Effector CD4-positive, alpha-beta T cell (primary cell): ENCODE data around the gene ACACA.
"Not testable (repeated sequence)": the region's sequence is repeated elsewhere in the genome, so short reads cannot be mapped to it uniquely, and the experiment has no call there.

Experiments used
- DNase-seq: peaks from one replicate; pipeline ENCODE4 v3.0.0-alpha.2; 2020

The ACACA gene

DNA sequence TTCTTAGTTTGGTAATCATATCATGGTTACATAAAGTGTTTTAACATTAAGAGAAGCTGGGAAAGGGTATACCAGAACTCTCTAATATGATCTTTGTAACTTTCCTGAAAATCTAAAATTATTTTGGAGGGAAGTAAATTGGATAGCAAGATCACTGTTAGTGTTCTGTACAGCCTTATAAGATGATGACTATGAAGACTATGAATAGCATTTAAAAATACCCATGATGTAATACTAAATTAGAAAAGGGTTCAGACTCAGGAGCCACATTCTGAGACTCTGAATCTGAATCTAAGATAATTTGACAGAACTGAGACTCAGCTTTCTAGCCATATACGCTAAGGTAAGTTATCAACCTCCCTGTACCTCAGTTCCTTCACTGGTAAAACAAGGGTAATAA lies 238.9 kb downstream of the ACACA start:
- DNase-seq, result no peak

GRCh38 chr17:37164057-37164456 lies 242.6 kb downstream of the ACACA start:
- DNase-seq, result no peak

DNA sequence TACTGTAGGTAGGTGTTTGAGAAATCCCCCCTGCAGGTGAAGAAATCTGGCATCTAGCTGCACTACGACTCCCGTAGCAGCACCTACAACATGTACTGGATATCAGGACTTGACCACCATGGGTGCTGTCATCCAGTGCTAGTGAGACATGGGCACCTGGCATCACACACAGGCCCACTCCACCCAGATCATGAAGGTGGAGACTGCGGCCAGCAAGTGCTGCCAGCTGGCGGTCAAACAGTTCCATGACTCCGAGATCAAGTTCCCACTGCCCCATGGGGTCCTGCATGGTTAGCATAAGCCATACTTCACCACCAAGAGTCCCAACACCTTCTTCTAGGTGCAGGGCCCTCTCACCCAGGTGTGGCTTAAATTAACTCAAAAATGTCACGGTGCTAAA lies 243.8 kb downstream of the ACACA start:
- no peak for DNase-seq

- no peak for DNase-seq
Observed at GRCh38 chr17:37160944-37161343, 245.7 kb downstream of the ACACA start.

- DNase-seq, result no peak
Observed at GRCh38 chr17:37158290-37158689, 248.3 kb downstream of the ACACA start.

- DNase-seq, result no peak
Observed at GRCh38 chr17:37148156-37148555, 258.5 kb downstream of the ACACA start.

GRCh38 chr17:37147301-37147812 lies 259.3 kb downstream of the ACACA start:
- DNase-seq, result no peak

DNA sequence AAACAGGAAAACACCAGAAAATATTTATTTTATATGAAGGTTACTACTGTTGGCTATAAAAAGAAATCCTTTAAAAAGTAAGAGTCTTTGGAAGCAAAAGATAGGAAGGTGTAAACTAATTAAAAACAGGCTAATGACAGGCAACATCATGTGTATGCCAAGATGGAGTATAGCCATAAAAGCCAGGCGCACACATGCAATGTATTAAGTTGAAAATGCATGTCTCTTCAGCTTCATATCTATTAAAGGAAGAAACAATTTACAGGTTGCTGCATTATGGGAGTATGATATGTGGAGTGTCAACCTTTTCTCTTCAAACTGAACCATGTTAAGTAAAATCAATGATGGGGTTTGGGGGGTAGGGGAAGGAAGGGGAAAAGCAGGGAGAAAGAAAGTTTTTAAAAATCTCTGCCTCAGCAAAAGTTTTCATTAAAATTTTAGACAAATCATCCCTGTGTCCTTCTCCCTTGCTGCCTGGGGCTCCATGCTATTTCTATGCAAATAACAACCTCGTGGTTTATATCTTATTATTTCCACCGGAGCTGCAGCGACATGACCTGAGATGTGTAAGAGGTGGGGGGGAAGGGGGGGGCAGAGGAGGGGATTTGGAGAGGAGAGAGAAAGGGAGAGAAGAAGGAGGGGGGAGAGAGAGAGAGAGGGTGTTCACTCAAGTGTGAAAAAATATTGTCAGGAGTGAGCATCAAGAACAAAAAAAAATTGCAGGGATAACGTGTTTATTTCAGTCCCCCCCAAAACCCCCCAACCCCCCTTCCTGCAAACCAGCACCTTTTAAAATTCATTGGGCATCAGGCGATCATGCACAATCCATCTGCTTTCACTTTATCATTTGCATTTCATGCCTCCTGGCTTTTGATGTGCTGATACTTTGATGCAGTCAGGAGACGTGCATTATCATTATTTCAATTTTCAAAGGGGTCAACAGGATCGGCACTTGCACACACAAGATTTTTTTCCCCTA lies 260.3 kb downstream of the ACACA start:
- no peak for DNase-seq

- DNase-seq, result no peak
Observed at GRCh38 chr17:37144075-37144701, 262.4 kb downstream of the ACACA start.

- DNase-seq, result not testable (repeated sequence)
Observed at GRCh38 chr17:37143558-37143957, 263.1 kb downstream of the ACACA start.

- no peak for DNase-seq
Observed at GRCh38 chr17:37142294-37142896, 264.2 kb downstream of the ACACA start.

DNA sequence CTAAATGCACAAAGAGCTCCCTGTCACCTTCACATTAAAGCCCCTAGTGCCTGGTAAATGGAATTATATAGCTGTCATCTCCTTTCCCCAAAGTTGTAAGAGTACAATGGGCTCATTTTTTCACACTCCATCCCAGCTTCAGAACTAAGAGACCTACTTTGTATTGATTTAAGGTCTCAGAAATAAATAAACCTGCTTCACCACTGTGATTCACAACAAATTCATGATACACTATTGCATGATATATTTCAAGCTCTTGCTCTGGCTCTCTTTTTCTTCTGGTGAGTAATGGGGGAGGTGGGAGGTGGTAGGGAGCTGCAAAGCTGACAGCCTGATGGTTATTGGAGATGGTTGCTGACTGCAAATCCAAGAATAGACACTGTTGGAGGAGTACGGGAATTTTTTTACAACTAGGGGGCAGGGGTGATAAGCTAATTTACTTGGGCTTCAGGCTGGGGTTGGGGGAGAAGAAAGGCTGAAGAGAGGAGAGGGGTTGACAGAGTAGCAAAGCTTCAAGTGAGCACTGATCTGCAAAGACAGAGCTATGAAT lies 268.0 kb downstream of the ACACA start:
- no peak for DNase-seq

GRCh38 chr17:37137906-37138514 lies 268.6 kb downstream of the ACACA start:
- no peak for DNase-seq

- no peak for DNase-seq
Observed at GRCh38 chr17:37137070-37137610, 269.5 kb downstream of the ACACA start.

- DNase-seq, result no peak
Observed at GRCh38 chr17:37135576-37135975, 271.1 kb downstream of the ACACA start.

DNA sequence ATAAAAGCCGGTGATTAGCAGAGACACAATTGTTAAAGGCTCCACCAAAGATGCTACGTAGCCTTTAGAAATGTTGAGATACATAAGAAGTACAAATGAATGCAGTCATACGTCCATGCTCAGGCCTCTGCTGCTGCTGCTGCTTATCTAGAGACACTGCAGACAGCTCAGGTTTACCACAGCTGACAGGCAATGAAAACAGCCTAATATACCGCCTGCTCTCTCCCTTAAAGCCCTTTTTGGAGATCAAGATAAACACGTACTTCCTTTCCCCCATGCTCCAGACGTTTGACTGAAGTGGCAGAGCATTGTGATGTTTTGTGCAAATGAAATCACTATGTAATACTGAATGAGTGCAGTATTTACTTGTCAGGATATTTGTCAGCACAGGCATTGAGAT lies 272.6 kb downstream of the ACACA start:
- no peak for DNase-seq

- no peak for DNase-seq
Observed at GRCh38 chr17:37133136-37133535, 273.5 kb downstream of the ACACA start.

DNA sequence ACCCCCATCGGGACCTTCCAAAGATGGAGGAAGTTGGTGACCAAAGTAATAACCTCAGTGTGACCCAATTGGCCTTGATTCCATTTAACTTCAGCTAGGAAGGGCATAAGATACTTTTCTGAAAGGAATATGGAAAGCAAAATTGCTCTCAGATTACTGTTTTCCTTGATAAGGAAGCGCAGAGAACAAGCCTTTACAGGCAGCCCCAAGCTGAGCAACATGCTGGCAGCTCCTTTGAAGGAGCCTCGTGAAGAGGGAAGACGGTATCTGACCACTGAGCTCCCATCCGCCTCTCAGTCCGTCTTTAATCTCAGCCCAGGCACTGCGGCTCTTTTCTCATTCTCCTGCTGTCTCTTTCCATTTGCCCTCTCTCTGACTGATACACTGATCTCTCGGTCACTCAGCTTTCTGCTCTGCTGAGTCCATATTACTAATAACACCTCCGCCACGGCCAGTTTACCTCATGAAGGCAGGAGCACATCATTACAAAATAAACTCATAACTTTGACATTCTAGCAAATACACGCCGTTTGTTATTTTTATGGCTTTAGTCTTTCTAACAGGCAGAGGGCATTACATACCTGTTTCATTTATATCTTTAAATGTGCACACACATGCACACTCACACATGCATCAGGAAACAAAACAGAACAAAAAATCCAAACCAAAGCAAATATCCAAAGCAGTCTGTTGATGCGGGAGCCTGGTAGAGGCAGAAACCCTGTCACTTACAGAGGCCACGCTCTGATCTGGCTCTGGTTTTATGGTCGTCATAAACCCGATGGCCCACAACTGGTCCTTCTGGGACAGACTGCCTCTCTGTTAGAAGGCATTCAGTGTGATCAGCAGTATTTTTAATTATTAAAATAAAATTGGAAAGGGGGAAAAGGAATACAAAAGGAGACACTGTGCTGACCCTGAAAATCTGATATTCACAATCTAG lies 274.7 kb downstream of the ACACA start:
- DNase-seq, result no peak

DNA sequence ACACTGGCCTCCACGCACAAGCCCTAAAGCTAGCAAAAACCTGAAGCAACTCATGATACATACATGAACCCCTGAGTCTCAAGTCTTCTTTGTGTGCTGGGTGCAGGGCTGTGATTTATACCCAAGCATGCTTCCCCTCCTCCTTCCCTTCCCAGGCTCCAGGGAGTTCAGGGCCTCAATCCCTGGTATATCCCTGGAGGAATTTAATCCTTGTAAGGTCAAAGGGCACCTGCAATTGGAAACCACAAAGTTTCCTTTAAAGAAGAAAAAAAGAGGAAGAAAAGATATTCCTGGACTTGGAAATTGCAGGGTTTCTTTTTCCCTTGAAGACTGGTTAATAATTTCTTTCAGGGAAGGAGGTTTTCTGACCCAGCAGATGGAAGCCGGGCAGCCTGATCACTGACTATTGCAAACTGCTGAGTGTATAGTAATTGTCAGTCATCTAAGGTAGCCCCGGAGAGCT lies 275.6 kb downstream of the ACACA start:
- DNase-seq, result no peak

- no peak for DNase-seq
Observed at GRCh38 chr17:37124821-37125173, 281.8 kb downstream of the ACACA start.
